Type B pancreatic cell (in vitro differentiated cells): ENCODE data around the gene FNDC3A. TPM values are rescaled to one million over a fixed set of nuclear protein-coding genes. Genes with fewer than 3 reads are reported as not detected.
"Not testable (repeated sequence)": the region's sequence is repeated elsewhere in the genome, so short reads cannot be mapped to it uniquely, and the experiment has no call there.

Source experiments
- DNase-seq: peaks from one replicate; pipeline ENCODE4 v3.0.0; 2021; ENCODE audit warnings: mixed read lengths; ENCODE audit not compliant: unreplicated experiment; ENCODE audit errors: extremely low spot score
- H3K27ac Mint-ChIP-seq: 2 replicates; pipeline ENCODE4 v1.8.0; 2021; ENCODE audit warnings: mild to moderate bottlenecking, mixed read lengths
- H3K27me3 Mint-ChIP-seq: 2 replicates; pipeline ENCODE4 v1.8.0; 2021; ENCODE audit warnings: mixed read lengths
- H3K36me3 Mint-ChIP-seq: 2 replicates; pipeline ENCODE4 v1.8.0; 2021; ENCODE audit warnings: mixed read lengths
- H3K4me1 Mint-ChIP-seq: one replicate; pipeline ENCODE4 v1.8.0; 2021; ENCODE audit warnings: mixed read lengths; ENCODE audit not compliant: unreplicated experiment
- H3K4me3 Mint-ChIP-seq: 2 replicates; pipeline ENCODE4 v1.8.0; 2021; ENCODE audit warnings: mild to moderate bottlenecking, mixed read lengths
- H3K9me3 Mint-ChIP-seq: 2 replicates; pipeline ENCODE4 v1.8.0; 2021; ENCODE audit warnings: mixed read lengths
- total RNA-seq: library from RNA; stranded (reverse); gene quantifications from 2 replicates; pipeline ENCODE4 v1.2.1, GENCODE V29; 2021; ENCODE audit warnings: low replicate concordance
- TF ChIP-seq, protein P1 (sequence below): fragments of 200-600 bp; sonication (generic); conservative IDR thresholded peaks from 2 replicates; pipeline ENCODE4 v1.5.0; 2021; ENCODE audit warnings: antibody characterized with exemption, mild to moderate bottlenecking

FNDC3A gene
- total RNA-seq, 1 donor from 2014 or later: 65.7 TPM

- DNase-seq: no peak
- Mint-ChIP-seq H3K27me3 (no peaks in the 10 kb centered on the region), H3K36me3 (peaks cover 32% of the 10 kb centered on the region), H3K9me3 (peaks cover 30% of the 10 kb centered on the region), H3K4me3 (no peak overlapping the region), H3K27ac (no peak overlapping the region), H3K4me1 (no peaks in the 10 kb centered on the region)
- TF ChIP-seq, protein P1, sequence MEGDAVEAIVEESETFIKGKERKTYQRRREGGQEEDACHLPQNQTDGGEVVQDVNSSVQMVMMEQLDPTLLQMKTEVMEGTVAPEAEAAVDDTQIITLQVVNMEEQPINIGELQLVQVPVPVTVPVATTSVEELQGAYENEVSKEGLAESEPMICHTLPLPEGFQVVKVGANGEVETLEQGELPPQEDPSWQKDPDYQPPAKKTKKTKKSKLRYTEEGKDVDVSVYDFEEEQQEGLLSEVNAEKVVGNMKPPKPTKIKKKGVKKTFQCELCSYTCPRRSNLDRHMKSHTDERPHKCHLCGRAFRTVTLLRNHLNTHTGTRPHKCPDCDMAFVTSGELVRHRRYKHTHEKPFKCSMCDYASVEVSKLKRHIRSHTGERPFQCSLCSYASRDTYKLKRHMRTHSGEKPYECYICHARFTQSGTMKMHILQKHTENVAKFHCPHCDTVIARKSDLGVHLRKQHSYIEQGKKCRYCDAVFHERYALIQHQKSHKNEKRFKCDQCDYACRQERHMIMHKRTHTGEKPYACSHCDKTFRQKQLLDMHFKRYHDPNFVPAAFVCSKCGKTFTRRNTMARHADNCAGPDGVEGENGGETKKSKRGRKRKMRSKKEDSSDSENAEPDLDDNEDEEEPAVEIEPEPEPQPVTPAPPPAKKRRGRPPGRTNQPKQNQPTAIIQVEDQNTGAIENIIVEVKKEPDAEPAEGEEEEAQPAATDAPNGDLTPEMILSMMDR: no peak
These were observed 23.1 kb downstream of the FNDC3A start for GRCh38 chr13:48998641-48999292.

DNA sequence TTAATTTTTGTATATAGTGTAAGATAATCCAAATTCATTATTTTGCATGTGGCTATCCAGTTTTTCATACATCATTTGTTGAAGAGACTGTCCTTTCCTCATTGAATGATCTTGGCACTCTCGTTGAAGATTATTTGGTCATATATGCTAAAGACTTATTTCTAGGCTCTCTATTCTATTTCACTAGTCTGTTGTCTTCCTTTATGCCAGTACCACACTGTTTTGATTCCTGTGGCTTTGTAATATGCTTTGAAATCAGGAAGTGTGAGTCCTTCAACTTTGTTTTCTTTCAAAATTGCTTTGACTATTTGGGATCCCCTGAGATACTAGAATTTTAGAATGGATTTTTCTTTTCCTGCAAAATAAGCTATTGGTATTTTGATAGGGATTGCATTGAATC, 24.5 kb downstream of the FNDC3A start:
- DNase-seq: no peak
- Mint-ChIP-seq H3K4me3 (no peak overlapping the region), H3K36me3 (peaks cover 32% of the 10 kb centered on the region), H3K9me3 (peaks cover 30% of the 10 kb centered on the region), H3K4me1 (no peaks in the 10 kb centered on the region), H3K27ac (no peak overlapping the region), H3K27me3 (no peaks in the 10 kb centered on the region)
- TF ChIP-seq, protein P1: no peak

DNA sequence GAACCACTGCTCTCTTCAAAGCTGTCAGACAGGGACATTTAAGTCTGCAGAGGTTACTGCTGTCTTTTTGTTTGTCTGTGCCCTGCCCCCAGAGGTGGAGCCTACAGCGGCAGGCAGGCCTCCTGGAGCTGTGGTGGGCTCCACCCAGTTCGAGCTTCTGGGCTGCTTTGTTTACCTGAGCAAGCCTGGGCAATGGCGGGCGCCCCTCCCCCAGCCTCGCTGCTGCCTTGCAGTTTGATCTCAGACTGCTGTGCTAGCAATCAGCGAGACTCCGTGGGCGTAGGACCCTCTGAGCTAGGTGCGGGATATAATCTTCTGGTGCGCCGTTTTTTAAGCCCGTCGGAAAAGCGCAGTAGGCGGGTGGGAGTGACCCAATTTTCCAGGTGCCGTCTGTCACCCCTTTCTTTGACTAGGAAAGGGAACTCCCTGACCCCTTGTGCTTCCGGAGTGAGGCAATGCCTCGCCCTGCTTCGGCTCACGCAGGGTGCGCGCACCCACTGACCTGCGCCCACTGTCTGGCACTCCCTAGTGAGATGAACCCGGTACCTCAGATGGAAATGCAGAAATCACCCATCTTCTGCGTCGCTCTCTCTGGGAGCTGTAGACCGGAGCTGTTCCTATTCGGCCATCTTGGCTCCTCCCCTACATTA, 43.4 kb downstream of the FNDC3A start:
- not testable (repeated sequence) for H3K27ac Mint-ChIP-seq, H3K9me3 Mint-ChIP-seq

DNA sequence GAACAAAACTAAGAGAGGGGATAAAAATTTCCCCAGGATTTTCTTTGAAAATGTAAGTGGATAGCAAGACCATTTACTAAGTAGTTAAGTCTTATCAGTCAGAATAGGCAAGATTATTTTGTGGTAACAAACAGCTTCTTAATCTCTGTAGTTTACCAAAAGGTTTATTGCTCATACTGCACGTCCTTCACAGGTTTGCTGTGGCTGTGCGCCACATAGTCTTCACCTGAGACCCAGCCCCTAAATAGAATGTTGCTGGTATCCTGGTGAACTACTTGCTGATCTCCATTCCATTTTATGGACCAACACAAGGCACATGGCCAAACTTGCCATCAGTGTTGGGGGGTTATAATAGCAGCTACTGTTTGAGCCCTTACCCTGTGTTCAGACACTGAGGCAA, 44.6 kb downstream of the FNDC3A start:
- no peak overlapping the region for H3K4me3 Mint-ChIP-seq
- DNase-seq: no peak
- TF ChIP-seq, protein P1: no peak
- no peaks in the 10 kb centered on the region for H3K27me3 Mint-ChIP-seq
- peaks cover 9% of the 10 kb centered on the region for H3K36me3 Mint-ChIP-seq
- peaks cover 4% of the 10 kb centered on the region for H3K9me3 Mint-ChIP-seq
- no peak overlapping the region for H3K27ac Mint-ChIP-seq
- H3K4me1 Mint-ChIP-seq: no peaks in the 10 kb centered on the region

More for the DNA sequence above, 43.4 kb downstream of the FNDC3A start:
- not testable (repeated sequence) for DNase-seq, H3K36me3 Mint-ChIP-seq, H3K4me3 Mint-ChIP-seq, H3K27me3 Mint-ChIP-seq, H3K4me1 Mint-ChIP-seq

- Mint-ChIP-seq H3K9me3 (peaks cover 4% of the 10 kb centered on the region), H3K36me3 (peaks cover 9% of the 10 kb centered on the region), H3K27me3 (no peaks in the 10 kb centered on the region), H3K4me3 (no peak overlapping the region), H3K4me1 (no peaks in the 10 kb centered on the region), H3K27ac (no peak overlapping the region)
- DNase-seq: no peak
- TF ChIP-seq, protein P1: no peak
These were observed 45.3 kb downstream of the FNDC3A start for GRCh38 chr13:49020940-49021553.

- Mint-ChIP-seq H3K27ac (no peak overlapping the region), H3K36me3 (peaks cover 12% of the 10 kb centered on the region), H3K4me1 (no peaks in the 10 kb centered on the region), H3K9me3 (peaks cover 4% of the 10 kb centered on the region), H3K4me3 (no peak overlapping the region), H3K27me3 (no peaks in the 10 kb centered on the region)
- TF ChIP-seq, protein P1: no peak
- DNase-seq: no peak
These were observed 46.2 kb downstream of the FNDC3A start for GRCh38 chr13:49021953-49022352.
